Fibroblast of skin of abdomen (primary cell): Measurements from ENCODE around the gene FANCD2.
"Not testable (repeated sequence)": the region's sequence is repeated elsewhere in the genome, so short reads cannot be mapped to it uniquely, and the experiment has no call there.

Experiments
- DNase-seq: peaks from one replicate; pipeline ENCODE4 v3.0.0-alpha.2; 2013

FANCD2 gene

DNA sequence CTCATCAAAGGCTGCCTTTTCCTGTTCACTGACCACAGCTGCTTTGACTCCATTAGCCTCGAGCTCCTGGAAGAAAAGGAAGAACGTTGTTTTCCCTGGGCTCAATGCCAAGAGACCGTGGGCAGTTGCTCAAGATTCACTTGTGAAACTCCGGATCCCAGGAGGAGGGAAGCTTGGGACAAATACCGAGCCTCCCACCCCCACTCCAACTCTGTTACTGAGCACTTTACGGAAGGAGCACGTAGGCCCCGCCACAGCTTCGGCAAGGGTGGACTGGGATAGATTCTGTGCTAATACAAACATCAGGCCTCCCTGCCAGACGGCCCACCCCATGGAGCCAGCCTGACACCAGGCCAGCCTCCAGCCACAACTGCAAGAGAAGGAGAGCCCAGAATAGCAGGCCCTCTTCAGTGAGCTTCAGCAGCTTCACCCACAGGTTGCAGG lies 10.8 kb upstream of the FANCD2 start:
- peak; percentile 94 for DNase-seq

DNA sequence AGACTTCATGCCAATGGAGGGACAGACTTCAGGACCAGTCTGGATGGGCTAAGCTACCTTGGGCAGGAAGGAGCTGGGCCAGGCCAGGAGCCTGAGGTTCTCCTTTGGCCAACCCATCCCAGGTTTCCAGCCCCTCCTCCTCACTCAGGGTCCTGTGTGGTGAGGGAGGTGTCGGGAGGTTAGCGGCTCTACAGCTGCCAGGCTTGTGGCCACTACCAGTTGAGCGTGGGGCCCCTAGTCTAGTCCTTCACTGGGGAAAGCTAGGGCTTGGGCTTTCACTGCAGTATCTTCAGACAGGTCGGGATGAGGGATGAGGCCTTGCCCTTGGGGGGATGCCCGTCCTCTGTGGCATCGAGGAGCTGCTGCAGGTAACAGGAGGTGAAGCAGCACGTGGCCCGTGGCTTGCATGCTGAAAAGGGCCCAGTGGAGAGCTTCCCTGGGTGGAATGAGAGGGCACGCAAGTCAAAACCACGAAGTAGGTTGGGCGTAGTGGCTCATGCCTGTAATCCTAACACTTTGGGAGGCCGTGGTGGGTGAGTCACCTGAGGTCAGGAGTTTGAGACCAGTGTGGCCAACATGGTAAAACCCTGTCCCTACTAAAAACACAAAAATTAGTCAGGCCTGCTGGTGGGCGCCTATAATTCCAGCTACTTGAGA lies 8.5 kb upstream of the FANCD2 start:
- peak; percentile 69 for DNase-seq

DNA sequence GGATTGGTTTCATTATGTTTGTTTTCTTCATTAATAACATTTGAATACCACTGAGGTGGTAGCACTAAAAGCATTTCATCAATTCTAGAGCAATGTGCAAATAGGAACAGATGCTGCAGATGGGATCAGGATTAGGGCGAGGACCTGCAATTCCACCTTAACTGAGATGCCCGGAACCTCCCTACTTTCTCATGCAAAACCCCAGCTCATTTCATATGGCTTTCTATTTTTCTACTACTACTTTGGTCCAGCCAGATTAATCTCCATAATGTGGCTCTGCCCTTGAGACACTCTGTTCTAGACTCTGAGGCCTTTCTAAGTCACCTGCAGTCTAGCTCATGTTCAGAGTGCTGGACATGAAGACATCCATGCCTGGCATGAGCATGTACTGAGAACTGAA lies 7.4 kb upstream of the FANCD2 start:
- not testable (repeated sequence) for DNase-seq

DNA sequence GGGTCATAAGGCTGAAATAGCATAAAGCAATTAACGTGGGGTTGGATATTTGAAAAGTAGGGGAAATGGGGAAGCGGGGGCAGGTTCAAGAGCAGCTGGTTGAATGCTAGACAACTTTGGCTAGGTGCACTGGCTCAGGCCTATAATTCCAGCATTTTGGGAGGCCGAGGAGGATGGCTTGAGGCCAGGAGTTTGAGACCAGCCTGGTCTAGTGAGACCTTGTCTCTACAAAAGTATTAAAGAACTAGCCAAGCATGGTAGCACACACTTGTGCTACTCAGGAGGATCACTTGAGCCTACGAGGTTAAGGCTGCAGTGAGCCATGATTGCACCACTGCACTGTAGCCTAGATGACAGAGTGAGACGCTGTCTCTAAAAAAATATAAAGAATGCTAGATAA lies 6.9 kb upstream of the FANCD2 start:
- no peak for DNase-seq

DNA sequence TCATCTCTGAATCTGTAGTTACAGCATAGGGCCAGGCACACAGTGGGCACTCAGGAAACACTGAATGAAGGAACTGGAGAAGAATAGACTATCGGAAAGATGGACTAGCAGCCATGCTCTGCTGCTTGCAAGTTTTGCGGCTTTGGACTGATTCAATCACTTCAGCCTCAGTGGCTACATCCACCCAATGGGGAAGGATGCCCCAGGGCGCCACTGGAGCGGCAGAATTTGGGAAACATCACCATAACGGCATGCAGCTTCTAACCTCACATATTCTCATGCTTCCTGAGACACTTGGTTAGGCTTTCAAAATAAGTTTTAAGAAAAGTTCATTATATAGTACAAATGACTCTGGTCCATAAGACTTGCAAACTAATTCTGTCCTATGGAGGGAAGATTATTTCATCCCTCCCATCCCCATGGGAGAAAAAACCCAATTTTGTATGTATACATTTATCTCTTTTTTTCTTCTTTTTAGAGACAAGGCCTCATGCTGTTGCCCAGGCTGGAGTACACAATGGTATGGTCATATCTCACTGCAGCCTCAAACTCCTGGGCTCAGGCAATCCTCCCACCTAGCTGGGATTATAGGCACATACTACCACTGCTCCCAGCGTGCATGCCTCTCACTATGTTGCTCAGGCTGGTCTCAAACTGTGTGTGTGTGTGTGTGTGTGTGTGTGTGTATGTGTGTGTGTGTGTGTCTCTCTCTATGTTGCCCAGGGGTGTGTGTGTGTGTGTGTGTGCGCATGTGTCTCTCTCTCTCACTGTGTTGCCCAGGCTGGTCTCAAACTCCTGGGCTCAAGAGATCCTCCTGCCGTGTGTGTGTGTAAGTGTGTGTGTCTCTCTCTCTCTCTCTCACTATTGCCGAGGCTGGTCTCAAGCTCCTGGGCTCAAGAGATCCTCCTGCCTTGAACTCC lies 4.1 kb upstream of the FANCD2 start:
- no peak for DNase-seq

DNA sequence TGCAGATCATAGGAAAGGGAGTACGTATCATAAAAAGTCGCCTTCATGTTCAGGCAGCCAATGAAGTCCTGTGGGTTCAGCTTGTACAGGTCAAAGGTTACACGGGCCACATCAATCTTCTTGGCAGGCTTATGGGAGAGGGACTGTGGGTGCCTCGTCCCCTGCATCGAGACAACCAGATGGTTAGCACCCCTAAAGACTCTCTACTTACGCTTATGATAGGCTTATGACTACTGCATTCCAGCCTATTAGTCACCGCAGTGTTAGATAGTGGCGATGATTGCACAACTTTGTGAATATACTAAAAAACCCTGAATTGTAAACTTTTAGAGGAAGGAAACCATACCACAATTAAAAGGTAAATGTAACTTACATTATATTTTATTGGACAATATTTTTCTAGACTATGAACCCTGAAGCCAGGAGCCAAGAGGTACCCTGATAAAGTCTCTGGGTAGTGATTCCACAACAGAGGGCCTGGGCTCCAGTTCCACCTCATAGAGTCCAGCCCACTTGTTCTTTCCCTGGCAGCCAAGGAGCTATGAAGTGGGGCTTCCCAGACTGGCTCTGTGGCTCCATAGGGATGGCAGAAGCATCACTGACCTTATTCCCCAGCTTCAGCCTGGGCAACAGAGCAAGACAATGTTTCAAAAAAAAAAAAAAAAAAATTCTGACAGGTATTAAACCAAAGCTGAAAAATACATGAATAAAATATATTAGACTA lies 2.5 kb upstream of the FANCD2 start:
- DNase-seq, result peak; percentile 77

DNA sequence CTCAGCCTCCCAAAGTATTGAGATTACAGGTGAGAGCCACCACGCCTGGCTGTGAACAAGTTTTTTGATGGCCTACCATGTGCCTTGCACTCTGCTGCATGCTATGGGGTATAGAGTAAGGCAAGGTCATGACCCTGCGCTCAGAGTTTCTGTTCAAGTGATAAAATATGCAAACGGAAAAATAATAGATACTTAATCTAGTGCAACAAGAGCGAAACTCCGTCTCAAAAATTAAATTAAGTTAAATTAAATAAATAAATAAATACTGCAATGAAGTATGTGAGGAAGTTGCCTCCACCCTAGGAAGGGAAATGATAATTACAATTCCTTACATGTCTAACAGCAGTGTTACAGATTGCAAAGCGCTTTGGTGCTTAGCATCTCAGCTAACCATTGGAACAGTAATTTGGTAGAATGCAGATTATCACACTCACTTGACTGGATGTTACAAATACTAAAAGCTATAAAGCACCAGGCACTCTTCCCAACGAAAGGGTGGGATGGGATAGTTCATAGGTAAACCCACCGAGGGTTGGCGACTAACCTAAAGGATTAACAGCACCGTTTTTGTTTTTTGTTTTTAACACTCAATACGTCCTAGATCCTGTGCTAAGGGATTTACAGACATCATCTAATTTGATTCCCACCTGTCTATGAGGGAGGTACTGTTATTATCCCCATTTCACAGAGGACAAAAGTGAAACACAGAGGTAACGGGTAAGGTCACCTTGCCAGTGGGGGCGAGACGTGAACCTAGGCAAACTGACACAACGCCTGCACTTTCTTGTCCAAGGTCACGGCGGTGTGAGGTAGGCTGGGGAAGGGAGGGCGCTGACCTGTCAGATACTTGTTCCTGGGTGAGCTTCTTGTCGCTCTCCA lies 793 bp upstream of the FANCD2 start:
- no peak for DNase-seq

DNA sequence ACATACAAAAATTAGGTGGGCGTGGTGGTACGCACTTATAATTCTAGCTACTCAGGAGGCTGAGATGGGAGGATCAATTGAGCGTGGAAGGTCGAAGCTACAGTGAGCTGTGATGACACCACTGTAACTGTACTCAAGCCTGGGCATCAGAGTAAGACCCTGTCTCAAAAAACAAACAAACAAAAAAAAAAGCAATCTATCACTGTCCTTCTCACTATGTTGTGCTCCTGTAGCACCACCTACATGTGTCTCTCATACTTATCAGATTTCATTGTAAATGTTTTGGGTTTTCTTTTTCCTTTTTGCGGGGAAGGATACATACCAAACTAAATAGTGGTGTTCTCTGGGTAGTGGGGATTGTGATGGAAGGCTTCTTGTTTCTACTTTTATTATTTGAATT lies 14.8 kb downstream of the FANCD2 start:
- no peak for DNase-seq

DNA sequence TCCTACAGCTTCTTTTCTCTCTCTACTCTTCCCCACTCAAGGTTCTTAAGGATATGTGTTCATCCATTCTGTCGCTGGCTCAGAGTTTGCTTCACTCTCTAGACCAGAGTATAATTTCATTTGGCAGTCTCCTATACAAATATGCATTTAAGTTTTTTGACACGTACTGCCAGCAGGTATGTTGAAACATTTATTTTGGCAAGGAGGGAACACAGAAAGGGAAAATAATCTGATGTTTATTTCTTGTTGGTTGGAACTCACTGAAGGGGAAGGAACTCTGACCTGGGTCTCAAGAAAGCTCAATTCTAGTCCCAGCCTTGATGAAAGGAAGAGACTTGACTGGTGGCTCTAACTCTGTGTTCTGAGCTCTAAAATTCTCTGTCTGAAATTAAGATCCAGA lies 21.6 kb downstream of the FANCD2 start:
- DNase-seq, result no peak

DNA sequence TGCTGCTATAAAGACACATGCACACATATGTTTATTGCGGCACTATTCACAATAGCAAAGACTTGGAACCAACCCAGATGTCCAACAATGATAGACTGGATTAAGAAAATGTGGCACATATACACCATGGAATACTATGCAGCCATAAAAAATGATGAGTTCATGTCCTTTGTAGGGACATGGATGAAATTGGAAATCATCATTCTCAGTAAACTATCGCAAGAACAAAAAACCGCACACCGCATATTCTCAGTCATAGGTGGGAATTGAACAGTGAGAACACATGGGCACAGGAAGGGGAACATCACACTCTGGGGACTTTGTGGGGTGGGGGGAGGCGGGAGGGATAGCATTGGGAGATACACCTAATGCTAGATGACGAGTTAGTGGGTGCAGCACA lies 26.8 kb downstream of the FANCD2 start:
- DNase-seq, result not testable (repeated sequence)

DNA sequence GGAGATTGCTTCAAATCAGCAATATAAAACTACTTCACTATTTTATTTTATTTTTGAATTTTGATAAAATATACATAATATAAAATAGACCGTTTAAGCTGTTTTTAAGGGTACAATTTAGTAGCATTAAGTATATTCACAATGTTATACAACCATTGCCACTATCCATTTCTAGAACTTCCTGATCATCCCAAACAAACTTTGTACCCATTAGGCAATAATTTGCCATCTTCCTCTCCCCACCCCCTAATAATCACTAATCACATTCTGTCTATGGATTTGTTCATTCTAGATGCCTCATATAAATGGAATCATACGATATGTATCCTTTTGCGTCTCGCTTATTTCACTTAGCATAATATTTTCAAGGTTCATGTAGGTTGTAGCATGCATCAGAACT lies 28.9 kb downstream of the FANCD2 start:
- no peak for DNase-seq

DNA sequence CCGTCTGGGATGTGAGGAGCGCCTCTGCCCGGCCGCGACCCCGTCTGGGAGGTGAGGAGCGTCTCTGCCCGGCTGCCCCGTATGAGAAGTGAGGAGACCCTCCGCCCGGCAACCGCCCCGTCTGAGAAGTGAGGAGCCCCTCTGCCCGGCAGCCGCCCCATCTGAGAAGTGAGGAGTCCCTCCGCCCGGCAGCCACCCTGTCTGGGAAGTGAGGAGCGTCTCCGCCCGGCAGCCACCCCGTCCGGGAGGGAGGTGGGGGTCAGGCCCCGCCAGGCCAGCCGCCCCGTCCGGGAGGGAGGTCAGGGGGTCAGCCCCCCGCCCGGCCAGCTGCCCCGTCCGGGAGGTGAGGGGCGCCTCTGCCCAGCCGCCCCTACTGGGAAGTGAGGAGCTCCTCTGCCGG lies 43.8 kb downstream of the FANCD2 start:
- not testable (repeated sequence) for DNase-seq

DNA sequence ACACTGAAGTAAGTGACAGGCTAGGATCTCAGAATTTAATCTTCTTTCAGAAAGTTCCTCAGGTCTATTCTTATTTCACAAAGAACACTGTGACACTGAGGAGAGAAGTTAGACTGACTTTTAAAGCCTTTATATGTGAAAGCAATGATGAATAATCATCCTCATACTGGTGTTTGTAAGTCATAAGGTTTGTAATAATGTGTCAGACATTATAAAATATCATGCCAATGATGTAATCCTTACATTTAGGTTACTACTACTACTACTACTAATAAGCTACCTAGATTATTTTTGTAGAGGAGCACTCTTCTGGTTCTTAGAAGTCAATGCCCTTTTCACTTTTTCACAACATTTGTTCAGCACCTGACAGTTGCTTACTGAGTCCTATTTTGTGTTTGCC lies 48.4 kb downstream of the FANCD2 start:
- no peak for DNase-seq

DNA sequence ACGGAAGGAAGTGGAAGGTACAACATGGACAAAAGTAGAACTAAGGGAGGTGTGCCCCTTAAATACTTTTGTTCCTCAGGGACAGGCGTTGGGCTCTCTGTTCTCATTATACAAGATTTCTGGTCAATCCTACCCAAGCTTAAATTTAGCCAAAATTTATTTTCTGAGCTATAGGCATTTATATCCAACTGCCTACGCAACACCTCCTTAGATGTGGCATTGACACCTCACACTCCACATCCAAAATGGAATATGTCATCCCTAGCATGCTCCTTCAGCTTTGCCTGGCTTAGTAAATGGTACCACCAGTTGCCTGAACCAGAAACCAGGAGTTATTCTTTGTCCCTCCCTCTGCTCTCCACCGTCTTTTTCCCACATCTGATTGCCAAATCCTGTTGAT lies 55.6 kb downstream of the FANCD2 start:
- no peak for DNase-seq

DNA sequence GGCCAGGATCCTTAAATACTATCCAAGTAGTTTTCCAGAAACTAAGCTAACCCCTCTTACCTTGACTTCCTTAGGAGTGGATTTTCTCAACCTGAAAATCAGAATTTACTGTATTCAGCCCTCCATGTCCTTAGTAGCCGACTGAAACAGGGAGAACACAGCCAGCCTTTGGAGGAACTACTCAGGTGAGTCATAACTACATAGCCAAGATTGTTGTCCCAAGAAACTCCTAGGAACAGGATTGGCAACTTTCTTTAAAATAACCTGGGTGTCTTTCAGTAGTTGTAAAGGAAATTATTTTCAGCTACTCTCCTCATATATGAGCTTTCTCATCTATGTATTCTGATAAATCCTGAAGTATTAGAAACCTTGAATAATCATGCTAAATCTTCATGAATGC lies 59.5 kb downstream of the FANCD2 start:
- no peak for DNase-seq

DNA sequence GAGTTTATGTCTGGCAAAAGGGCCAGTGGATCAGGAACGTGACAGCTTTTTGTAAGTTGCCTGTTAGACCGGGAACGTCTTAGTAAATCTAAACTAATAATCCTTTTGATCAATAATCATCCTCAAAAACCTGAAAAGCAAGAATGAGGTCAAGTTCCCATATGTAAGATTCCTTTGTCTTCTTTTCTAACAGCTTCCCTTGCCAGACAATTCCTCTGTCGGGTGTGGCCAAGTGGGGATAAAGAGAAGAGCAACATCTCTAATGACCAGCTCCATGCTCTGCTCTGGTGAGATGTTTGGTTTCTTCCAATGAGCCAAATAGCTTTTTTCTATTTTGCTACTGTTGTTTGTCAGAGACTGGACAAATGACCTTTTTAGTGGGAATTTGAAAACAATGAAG lies 62.0 kb downstream of the FANCD2 start:
- no peak for DNase-seq

DNA sequence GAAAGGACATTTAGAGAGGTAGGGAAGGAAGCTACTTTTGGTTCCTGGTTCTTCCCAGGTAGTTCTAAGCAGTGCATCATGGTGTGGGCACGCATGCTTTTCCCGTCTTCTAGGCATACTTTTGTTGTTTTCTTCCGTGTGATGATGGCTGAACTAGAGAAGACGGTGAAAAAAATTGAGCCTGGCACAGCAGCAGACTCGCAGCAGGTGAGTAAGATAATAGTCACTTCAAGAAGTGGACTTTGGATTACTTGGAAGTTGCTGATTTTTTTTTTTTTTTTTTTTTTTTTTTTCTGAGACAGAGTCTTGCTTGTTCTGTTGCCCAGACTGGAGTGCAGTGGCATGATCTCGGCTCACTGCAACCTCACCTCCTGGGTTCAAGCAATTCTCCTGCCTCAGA lies 63.9 kb downstream of the FANCD2 start:
- no peak for DNase-seq

DNA sequence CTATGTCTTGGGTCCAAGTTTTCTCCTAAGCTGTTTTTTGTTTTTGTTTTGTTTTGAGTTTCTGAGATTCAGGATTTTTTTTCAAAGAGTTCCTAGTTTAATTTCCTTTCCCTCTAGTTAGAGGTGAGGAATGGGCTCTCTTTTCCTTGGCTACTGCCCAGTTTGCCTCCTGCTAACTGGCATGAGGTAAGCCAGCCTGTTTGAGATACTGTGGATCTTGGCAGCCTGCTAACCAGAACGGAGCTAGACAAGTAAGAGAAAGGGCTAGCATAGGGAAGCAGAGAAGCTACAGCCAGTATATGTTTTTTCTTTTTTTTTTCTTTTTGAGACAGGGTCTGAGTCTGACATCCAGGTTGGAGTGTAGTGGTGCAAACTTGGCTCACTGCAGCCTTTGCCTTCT lies 64.5 kb downstream of the FANCD2 start:
- DNase-seq, result not testable (repeated sequence)

DNA sequence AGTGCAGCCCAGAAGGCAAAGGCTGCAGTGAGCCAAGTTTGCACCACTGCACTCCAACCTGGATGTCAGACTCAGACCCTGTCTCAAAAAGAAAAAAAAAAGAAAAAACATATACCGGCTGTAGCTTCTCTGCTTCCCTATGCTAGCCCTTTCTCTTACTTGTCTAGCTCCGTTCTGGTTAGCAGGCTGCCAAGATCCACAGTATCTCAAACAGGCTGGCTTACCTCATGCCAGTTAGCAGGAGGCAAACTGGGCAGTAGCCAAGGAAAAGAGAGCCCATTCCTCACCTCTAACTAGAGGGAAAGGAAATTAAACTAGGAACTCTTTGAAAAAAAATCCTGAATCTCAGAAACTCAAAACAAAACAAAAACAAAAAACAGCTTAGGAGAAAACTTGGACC lies 65.2 kb downstream of the FANCD2 start:
- not testable (repeated sequence) for DNase-seq

DNA sequence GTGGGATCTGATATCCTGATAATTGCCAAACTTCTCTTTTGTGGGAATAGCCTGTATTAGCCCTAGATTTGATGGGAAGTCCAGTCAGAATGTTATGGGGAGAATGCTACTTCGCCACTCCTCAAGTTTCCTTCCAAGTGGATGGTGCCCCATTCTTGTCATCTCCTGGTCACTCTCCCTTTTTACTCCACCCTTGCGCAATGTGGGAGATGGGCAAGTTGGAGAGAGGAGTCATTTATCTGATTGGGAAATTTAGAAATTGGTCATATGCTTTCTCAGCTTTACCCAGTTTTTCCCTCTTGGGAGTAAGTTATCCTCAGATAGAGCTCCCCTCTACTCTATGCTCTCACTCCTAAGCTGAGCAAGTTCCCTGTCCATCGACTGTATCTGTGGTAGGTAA lies 67.4 kb downstream of the FANCD2 start:
- DNase-seq, result no peak

DNA sequence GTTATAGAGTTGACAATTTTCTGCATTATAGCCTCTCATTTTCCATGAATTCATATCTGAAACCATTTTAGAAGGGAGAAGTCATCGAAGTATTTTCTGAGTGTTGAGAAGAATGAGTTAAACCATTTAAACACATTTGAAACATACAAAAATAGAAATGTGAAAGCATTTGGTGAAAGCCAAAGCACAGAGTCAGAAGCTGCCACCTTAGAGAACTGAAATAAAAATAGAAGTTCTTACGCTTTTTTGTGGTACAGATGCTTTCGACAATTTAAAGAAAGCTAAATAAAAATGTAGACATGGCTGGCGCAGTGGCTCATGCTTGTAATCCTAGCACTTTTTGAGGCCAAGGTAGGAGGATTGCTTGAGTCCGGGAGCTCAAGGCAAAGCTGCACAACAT lies 72.8 kb downstream of the FANCD2 start:
- no peak for DNase-seq

DNA sequence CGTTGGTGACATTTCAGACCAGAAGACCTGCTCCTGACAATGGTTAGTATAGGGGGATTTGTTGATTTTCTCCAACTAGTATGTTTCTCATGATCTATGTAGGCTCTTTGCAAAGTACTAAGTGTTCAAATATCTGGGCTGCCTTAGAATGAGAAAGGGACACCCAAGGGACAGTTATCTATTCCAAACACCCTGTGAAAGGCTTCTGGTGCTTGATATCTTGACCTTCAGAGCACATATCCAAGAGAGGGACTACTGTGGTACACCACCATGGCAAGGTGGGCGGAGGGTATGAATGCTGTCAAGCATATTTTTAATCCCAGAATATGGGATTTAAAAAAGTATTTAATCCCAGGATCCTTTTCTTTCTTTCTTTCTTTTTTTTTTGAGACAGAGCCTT lies 80.7 kb downstream of the FANCD2 start:
- no peak for DNase-seq
